ENCODE data around the gene CNIH2. TPM values are rescaled to one million over a fixed set of nuclear protein-coding genes. Genes with fewer than 3 reads are reported as not detected.

Gene CNIH2
- total RNA-seq, 4 donors from 2014 or later, result not detected

DNA sequence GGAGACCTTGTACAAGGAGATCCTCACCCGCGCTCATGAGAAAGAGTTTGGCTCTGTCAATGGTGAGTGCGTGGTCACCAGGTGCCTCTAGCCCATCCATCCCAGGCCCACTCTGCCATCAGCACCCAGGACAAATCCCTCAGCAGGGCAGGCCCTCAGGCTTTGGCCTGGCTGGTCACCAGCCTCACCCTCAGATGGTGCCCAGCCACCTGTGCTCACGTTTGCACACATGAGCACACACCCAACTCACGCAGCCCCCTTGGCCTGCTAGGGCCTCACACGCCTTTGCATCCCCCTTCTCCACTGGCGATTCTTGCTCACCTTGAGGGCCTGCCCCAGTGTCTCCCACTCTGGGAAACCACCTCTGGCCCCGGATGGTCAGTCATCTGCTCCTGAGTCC lies 13.6 kb upstream of the CNIH2 start:
- in situ Hi-C loops (cut with MboI; ENCODE audit: low sequenced_read_pairs in 4 of 4), result no loop called here
- TF ChIP-seq, protein P1, sequence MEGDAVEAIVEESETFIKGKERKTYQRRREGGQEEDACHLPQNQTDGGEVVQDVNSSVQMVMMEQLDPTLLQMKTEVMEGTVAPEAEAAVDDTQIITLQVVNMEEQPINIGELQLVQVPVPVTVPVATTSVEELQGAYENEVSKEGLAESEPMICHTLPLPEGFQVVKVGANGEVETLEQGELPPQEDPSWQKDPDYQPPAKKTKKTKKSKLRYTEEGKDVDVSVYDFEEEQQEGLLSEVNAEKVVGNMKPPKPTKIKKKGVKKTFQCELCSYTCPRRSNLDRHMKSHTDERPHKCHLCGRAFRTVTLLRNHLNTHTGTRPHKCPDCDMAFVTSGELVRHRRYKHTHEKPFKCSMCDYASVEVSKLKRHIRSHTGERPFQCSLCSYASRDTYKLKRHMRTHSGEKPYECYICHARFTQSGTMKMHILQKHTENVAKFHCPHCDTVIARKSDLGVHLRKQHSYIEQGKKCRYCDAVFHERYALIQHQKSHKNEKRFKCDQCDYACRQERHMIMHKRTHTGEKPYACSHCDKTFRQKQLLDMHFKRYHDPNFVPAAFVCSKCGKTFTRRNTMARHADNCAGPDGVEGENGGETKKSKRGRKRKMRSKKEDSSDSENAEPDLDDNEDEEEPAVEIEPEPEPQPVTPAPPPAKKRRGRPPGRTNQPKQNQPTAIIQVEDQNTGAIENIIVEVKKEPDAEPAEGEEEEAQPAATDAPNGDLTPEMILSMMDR (IDR thresholded peaks at IDR 0.05 in 4 of 5, conservative IDR thresholded peaks at IDR 0.05 in 1 of 5), result no peak
- no peak for TF ChIP-seq POLR2A (IDR thresholded peaks at IDR 0.05)
- Histone ChIP-seq H3K27me3 (no peaks in the 10 kb centered on the region), H3K4me3 (no peak overlapping the region), H3K9me3 (no peaks in the 10 kb centered on the region), H3K27ac (no peak overlapping the region), H3K36me3 (peaks cover 0 to 34% of the 10 kb centered on the region in 2 donors), H3K4me1 (peaks cover 6 to 11% of the 10 kb centered on the region in 2 donors)
- no peak for ATAC-seq
- intact Hi-C loops (cut with DNase I; ENCODE audit: low total_unique reads), result no loop called here
- DNase-seq, result no peak

DNA sequence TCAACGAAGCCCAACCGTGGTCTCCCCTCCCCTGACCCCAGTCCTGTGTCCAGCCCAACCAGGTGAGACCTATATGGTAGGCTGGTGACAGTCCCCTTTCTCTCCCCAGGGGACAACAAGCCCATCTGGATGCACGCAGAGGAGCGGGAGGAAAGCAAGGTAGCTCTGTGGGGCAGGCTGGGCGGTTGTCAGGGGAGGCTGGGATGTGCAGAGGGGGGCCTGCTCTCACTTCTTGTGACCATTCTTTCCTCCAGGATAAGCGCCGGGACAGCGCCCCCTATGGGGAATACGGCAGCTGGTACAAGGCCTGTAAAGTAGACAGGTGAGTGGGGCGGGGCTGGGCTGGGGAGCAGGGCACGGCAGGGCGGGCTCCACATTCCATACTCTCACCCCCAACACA lies 13.1 kb upstream of the CNIH2 start:
- no peak for DNase-seq
- no peak for ATAC-seq
- Histone ChIP-seq H3K36me3 (peaks cover 0 to 29% of the 10 kb centered on the region in 2 donors), H3K27me3 (no peaks in the 10 kb centered on the region), H3K9me3 (no peaks in the 10 kb centered on the region), H3K4me1 (peaks cover 11 to 16% of the 10 kb centered on the region in 2 donors), H3K4me3 (no peak overlapping the region), H3K27ac (no peak overlapping the region)
- in situ Hi-C loops (cut with MboI; ENCODE audit: low sequenced_read_pairs in 4 of 4) (no loop called here), intact Hi-C loops (cut with DNase I; ENCODE audit: low total_unique reads) (loop anchor here (5.0 kb wide), 2 partner anchors 72 to 213 kb away; partner anchors contain the start of genes RIN1 and SF3B2)
- TF ChIP-seq POLR2A (IDR thresholded peaks at IDR 0.05), result no peak
- TF ChIP-seq, protein P1 (IDR thresholded peaks at IDR 0.05 in 4 of 5, conservative IDR thresholded peaks at IDR 0.05 in 1 of 5), result peak in 1 of 5 experiments; percentile 16

DNA sequence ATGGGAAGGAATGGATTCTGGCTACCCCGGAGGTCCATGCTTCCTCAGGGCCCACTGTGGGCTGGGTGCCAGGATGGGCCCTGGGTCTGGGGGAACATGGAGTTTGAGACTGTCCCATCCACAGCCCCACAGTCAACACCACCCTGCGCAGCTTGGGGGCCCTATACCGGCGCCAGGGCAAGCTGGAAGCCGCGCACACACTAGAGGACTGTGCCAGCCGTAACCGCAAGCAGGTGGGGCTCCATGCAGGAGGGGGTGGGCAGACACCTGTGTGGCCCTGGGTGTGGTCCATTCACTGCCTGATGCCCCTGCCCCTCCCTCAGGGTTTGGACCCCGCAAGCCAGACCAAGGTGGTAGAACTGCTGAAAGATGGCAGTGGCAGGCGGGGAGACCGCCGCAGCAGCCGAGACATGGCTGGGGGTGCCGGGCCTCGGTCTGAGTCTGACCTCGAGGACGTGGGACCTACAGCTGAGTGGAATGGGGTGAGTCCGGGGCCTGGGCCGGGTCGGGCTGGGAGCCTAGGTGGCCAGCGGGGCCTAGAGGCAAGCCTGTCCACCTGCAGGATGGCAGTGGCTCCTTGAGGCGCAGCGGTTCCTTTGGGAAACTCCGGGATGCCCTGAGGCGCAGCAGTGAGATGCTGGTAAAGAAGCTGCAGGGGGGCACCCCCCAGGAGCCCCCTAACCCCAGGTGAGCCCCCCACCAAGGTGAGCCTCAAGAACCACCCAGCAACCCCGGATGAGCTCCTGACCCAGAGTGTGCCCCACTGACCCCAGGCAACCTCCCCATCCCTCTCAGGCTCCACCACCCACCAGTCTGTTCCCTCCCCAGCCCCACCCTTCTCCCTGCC lies 12.2 kb upstream of the CNIH2 start:
- Histone ChIP-seq H3K27me3 (no peaks in the 10 kb centered on the region), H3K9me3 (no peaks in the 10 kb centered on the region), H3K4me1 (peaks cover 19 to 25% of the 10 kb centered on the region in 2 donors), H3K27ac (no peak overlapping the region), H3K36me3 (peaks cover 0 to 25% of the 10 kb centered on the region in 2 donors), H3K4me3 (no peak overlapping the region)
- ATAC-seq, result no peak
- intact Hi-C loops (cut with DNase I; ENCODE audit: low total_unique reads), result loop anchor here (2.0 to 5.0 kb wide), 3 partner anchors 72 to 347 kb away; partner anchors contain the start of genes C11orf68, DRAP1, RIN1 and SF3B2
- no peak for TF ChIP-seq POLR2A (IDR thresholded peaks at IDR 0.05)
- TF ChIP-seq, protein P1 (IDR thresholded peaks at IDR 0.05 in 4 of 5, conservative IDR thresholded peaks at IDR 0.05 in 1 of 5), result no peak
- no peak for DNase-seq
- in situ Hi-C loops (cut with MboI; ENCODE audit: low sequenced_read_pairs in 4 of 4), result no loop called here

DNA sequence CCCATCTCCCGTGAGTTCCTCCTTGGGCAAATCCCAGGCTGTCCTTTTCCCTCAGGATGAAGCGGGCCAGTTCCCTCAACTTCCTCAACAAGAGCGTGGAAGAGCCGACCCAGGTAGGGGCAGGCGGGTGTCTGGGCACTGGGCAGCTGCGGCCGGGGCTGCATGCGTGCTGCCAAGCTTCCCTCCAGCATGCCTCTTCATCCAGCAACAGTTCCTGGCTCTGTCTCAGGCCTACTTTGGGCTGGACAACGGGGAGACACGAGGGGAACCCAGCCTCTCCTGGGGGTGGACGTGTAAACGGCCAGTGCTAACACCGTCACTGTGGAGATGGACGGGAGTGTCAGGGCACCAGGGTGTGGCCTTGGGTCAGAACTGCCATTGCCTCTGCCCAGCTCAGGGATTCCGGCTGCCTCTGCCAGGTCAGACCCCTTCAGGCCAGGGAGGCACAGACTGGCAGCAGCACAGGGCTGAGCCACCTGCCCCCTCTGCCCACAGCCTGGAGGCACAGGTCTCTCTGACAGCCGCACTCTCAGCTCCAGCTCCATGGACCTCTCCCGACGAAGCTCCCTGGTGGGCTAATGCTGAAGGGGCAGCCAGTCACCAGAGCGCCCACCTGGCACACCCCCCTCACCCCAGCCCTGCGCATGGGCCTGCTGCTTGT lies 11.5 kb upstream of the CNIH2 start:
- in situ Hi-C loops (cut with MboI; ENCODE audit: low sequenced_read_pairs in 4 of 4) (no loop called here), intact Hi-C loops (cut with DNase I; ENCODE audit: low total_unique reads) (loop anchor here (2.0 to 5.0 kb wide), 3 partner anchors 71 to 348 kb away; partner anchors contain the start of genes C11orf68, DRAP1, RIN1 and SF3B2)
- Histone ChIP-seq H3K27ac (peak overlapping the region; percentile 92 to 99 (median 96)), H3K9me3 (no peaks in the 10 kb centered on the region), H3K4me1 (peaks cover 19 to 27% of the 10 kb centered on the region in 2 donors), H3K4me3 (peak overlapping the region; percentile 79 to 91 (median 81)), H3K27me3 (no peaks in the 10 kb centered on the region), H3K36me3 (peaks cover 0 to 21% of the 10 kb centered on the region in 2 donors)
- DNase-seq, result no peak
- TF ChIP-seq, protein P1 (IDR thresholded peaks at IDR 0.05 in 4 of 5, conservative IDR thresholded peaks at IDR 0.05 in 1 of 5), result no peak
- TF ChIP-seq POLR2A (IDR thresholded peaks at IDR 0.05), result no peak
- ATAC-seq, result no peak

All from gastrocnemius medialis (tissue), 4 donors.